Kidney epithelial cell (primary cell): ENCODE measurements around the gene HTR3D. TPM values are rescaled to one million over a fixed set of nuclear protein-coding genes. Genes with fewer than 3 reads are reported as not detected.

Experiments used
- DNase-seq: peaks from one replicate; pipeline ENCODE4 v3.0.0-alpha.2; 2010; ENCODE audit warnings: low read depth
- H3K27me3 ChIP-seq: 2 replicates; pipeline ENCODE4 v1.6.0; 2011; ENCODE audit warnings: low read length; ENCODE audit not compliant: control insufficient read depth, insufficient read depth
- H3K36me3 ChIP-seq: 2 replicates; pipeline ENCODE4 v1.5.1; 2011; ENCODE audit warnings: low read length; ENCODE audit not compliant: control insufficient read depth, insufficient read depth
- H3K4me3 ChIP-seq: 2 replicates; pipeline ENCODE4 v1.5.1; 2011; ENCODE audit warnings: low read depth, mild to moderate bottlenecking, control low read depth, low read length
- total RNA-seq: library from RNA; depleted of rRNA; stranded (reverse); fragments of >200 nt; gene quantifications from 2 replicates; pipeline ENCODE4 v1.2.3, GENCODE V29; 2015
- TF ChIP-seq, protein P1 (sequence below): IDR thresholded peaks from 2 replicates; pipeline ENCODE4 v1.5.1; 2011; ENCODE audit warnings: mild to moderate bottlenecking, moderate library complexity, low read length, control low read depth, inconsistent platforms; ENCODE audit not compliant: insufficient read depth, poor library complexity, severe bottlenecking

The HTR3D gene
- total RNA-seq, 1 donor from 2014 or later, result not detected

- no peak for DNase-seq
- Histone ChIP-seq H3K4me3 (no peak overlapping the region), H3K27me3 (no peaks in the 10 kb centered on the region), H3K36me3 (no peaks in the 10 kb centered on the region)
- TF ChIP-seq, protein P1, sequence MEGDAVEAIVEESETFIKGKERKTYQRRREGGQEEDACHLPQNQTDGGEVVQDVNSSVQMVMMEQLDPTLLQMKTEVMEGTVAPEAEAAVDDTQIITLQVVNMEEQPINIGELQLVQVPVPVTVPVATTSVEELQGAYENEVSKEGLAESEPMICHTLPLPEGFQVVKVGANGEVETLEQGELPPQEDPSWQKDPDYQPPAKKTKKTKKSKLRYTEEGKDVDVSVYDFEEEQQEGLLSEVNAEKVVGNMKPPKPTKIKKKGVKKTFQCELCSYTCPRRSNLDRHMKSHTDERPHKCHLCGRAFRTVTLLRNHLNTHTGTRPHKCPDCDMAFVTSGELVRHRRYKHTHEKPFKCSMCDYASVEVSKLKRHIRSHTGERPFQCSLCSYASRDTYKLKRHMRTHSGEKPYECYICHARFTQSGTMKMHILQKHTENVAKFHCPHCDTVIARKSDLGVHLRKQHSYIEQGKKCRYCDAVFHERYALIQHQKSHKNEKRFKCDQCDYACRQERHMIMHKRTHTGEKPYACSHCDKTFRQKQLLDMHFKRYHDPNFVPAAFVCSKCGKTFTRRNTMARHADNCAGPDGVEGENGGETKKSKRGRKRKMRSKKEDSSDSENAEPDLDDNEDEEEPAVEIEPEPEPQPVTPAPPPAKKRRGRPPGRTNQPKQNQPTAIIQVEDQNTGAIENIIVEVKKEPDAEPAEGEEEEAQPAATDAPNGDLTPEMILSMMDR, result no peak
Measured at GRCh38 chr3:184015381-184016019, 16.0 kb upstream of the HTR3D start.

GRCh38 chr3:184016169-184016570 lies 15.4 kb upstream of the HTR3D start:
- no peaks in the 10 kb centered on the region for H3K36me3 ChIP-seq
- TF ChIP-seq, protein P1, result no peak
- no peaks in the 10 kb centered on the region for H3K27me3 ChIP-seq
- no peak overlapping the region for H3K4me3 ChIP-seq
- no peak for DNase-seq

GRCh38 chr3:184016811-184017671 lies 14.5 kb upstream of the HTR3D start:
- no peaks in the 10 kb centered on the region for H3K36me3 ChIP-seq
- H3K27me3 ChIP-seq, result no peaks in the 10 kb centered on the region
- DNase-seq, result no peak
- TF ChIP-seq, protein P1, result peak; percentile 43
- peak overlapping the region; percentile 99 for H3K4me3 ChIP-seq

DNA sequence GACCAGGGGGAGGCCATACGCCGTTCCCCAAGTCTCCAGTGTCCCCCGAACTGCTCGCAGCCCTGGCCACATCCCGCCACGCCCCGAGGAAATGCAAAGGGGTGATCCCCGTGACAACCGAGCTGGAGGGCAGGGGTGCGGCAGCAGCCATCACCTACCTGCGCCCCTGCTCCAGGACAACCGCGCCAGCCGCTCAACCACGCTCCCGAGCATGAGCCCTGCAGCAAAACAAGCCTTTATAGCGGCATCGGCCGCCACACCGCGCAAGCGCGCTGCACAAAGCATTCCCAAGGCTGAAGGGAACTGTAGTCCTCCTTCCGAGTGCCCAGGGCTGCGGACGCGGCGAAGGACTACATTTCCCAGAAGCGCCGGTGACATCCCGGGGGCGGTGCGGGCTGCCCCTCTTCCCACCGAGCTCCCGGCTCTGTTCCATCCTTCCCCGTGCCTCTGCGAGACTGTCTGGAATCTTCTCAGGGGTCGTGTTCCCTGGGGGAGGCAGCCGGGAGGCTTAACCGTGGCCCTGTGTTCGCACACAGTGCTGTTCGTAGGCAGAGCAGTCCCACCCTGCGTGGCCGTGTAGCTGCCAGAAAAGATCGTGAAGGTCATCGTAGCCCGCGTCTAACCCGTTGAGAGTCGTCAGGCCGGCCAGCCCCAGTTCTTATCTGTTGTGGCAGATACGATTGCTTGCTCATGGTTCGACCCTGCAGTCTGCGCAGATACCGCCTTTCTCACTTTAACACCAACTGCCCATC lies 13.7 kb upstream of the HTR3D start, which contains the start of gene ABCC5:
TSS of gene ABCC5 (minus strand) at position 213 of the 752 bp plus-strand sequence. CDS start 3,492 bp downstream, outside the sequence.
- TF ChIP-seq, protein P1, result peak; percentile 21
- Histone ChIP-seq H3K27me3 (no peaks in the 10 kb centered on the region), H3K4me3 (peak within 1 kb of the TSS; percentile 99), H3K36me3 (no peaks in the 10 kb centered on the region)
- peak; percentile 71 for DNase-seq

DNA sequence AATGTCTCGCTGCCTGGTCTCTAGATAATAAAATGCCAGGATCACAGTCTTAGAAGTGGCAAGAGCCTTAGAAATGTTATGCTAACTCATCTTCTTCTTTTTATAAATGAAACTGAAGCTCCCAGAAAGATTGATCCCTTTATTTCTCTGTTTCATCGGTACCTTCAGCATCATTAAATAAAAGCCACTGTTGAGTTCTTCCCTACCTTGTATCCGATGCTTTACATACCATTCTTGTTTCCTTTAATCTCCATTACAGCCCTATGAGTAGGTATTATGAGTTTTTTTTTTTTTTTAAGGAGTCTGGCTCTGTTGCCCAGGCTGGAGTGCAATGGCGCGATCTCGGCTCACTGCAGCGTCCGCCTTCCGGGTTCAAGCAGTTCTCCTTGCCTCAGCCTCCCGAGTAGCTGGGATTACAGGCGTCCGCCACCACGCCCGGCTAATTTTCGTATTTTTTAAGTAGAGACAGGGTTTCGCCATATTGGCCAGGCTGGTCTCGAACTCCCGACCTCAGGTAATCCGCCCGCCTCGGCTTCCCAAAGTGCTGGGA lies 13.0 kb upstream of the HTR3D start:
- TF ChIP-seq, protein P1, result no peak
- H3K27me3 ChIP-seq, result no peaks in the 10 kb centered on the region
- H3K36me3 ChIP-seq, result no peaks in the 10 kb centered on the region
- peak overlapping the region; percentile 99 for H3K4me3 ChIP-seq
- DNase-seq, result no peak
